Effector memory CD4-positive, alpha-beta T cell (primary cell): ENCODE results near the gene CEACAM3.
A peak's percentile ranks its signal among the peaks of the same experiment; 100 is the strongest.
"Not testable (repeated sequence)": the region's sequence is repeated elsewhere in the genome, so short reads cannot be mapped to it uniquely, and the experiment has no call there.

ENCODE experiments used
- DNase-seq, 3 donors: peaks; one replicate each; pipeline ENCODE4 v3.0.0-alpha.2; 2020
- H3K27ac ChIP-seq: 2 replicates; pipeline ENCODE4 v1.7.0; 2013; ENCODE audit warnings: mild to moderate bottlenecking, low read length, moderate library complexity; ENCODE audit not compliant: insufficient read depth, poor library complexity, severe bottlenecking
- H3K27me3 ChIP-seq: replicated peaks from 2 replicates; pipeline ENCODE4 v1.7.0; 2013; ENCODE audit warnings: mild to moderate bottlenecking, low read length; ENCODE audit not compliant: insufficient read depth, control insufficient read depth, poor library complexity, severe bottlenecking
- H3K36me3 ChIP-seq: 2 replicates; pipeline ENCODE4 v1.7.0; 2013; ENCODE audit warnings: mild to moderate bottlenecking, low read length, moderate library complexity; ENCODE audit not compliant: control insufficient read depth, insufficient read depth
- H3K4me1 ChIP-seq: 2 replicates; pipeline ENCODE4 v1.7.0; 2013; ENCODE audit warnings: low read length, mild to moderate bottlenecking; ENCODE audit not compliant: control insufficient read depth, insufficient read depth, poor library complexity, severe bottlenecking
- H3K4me3 ChIP-seq: 2 replicates; pipeline ENCODE4 v1.7.0; 2013; ENCODE audit warnings: low read length, low read depth, mild to moderate bottlenecking; ENCODE audit not compliant: insufficient read depth, poor library complexity, severe bottlenecking
- H3K9me3 ChIP-seq: 2 replicates; pipeline ENCODE4 v1.7.0; 2013; ENCODE audit warnings: mild to moderate bottlenecking, low read length, moderate library complexity; ENCODE audit not compliant: control insufficient read depth

CEACAM3 gene

DNA sequence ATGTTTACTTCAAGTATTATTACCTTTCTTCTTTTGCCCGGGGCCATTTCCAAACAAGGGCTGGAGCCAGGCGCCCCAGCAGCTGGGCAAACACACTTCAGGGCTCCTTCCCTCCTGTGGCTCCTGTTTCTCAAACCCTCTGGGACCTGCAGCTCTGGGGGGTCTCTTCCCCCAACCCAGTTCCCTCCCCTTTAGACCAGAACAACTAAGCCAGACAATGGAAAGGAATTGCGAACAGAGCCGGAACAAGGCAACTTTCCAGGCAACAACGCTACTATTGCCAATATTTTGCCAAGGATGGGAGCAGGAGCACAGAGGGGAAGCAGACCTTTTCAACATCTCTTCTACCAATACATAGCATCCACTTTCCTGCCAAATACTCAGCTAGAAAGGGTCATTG is 7.3 kb upstream of the CEACAM3 start:
- DNase-seq, H3K36me3 ChIP-seq, H3K27ac ChIP-seq, H3K4me1 ChIP-seq, H3K9me3 ChIP-seq, H3K4me3 ChIP-seq: not testable (repeated sequence)
- H3K27me3 ChIP-seq = peaks cover 10% of the 10 kb centered on the region

DNA sequence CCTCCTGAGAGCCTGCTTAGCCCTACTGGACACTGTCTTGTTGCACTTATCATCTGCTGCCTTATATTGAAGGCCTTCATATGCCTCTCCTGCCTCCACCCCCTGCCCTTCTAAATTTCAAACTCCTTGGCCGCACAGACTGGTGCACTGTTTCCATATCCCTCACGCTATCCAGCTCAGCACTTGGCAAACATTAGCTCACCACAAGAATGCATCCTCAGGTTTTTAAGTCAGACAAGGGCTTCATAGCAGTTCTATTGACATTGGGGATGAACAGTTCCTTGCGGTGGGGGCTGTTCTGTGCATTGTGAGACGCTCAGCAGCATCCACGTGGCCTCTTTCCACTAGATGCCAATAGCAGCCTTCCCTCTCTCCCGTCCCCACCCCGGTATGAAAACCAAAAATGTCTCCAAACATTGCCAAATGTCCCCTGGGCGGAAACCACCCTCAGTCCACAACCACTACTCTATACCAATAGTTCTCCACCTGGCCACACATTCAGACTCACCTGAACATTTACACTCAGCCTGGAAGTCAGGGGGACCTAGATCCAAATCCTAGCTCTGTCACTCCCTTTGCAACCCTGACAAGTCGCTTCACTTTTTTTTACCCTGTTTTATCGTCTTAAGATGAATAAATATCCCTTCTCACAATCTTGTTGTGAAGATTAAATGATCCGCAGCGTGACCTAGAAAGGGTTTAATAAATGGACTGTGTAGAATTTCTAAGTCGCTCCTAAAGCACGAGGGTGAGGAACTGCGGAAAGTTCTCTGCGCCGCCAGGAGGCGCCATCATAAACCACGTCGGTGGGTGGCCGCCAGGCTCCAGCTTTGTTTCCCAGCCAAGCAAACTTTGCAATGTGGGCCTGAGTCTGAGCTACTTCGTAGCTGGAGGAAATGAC is 3.6 kb upstream of the CEACAM3 start:
- no peak overlapping the region for H3K27ac ChIP-seq
- DNase-seq = peak in 2 of 3 donors; percentile 2 to 16
- H3K27me3 ChIP-seq = no peaks in the 10 kb centered on the region
- no peaks in the 10 kb centered on the region for H3K9me3 ChIP-seq
- H3K36me3 ChIP-seq = no peaks in the 10 kb centered on the region
- no peak overlapping the region for H3K4me3 ChIP-seq
- no peaks in the 10 kb centered on the region for H3K4me1 ChIP-seq

DNA sequence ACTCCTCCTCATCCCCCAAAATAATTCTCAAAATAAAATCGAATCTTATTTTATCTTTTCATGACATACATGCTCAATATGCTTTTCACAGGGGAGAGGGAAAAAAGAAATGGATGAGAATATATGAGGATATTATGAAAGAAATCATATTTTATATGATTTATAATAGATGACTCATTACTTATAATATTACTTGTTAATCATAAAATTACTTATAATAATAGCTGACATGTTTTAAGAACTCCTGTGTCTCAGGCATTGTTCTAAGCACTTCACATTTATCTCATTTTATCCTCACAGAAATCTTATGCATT is 3.0 kb upstream of the CEACAM3 start:
- Histone ChIP-seq H3K9me3 (no peaks in the 10 kb centered on the region), H3K36me3 (no peaks in the 10 kb centered on the region), H3K27ac (no peak overlapping the region), H3K4me1 (no peaks in the 10 kb centered on the region), H3K4me3 (no peak overlapping the region), H3K27me3 (no peaks in the 10 kb centered on the region)
- DNase-seq = no peak

DNA sequence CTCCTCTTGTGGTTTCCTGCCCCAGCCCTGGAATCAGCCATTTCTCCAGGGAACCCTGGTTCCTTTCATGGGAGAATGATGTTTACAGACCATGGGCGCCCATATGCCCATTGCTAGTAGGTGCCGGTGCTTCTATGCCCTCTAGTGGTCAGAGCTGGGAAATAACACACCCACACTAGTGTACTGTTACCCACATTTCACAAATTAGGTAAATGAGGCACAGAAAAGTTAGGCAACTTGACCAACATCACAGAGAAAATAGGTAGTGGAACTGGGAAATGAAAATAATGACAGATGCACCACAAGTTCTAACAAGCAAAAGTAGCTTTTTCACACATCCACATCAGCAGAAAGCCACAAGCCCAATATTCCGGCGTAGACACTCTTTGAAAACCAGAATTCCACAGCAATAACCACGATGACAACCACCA is 1.3 kb upstream of the CEACAM3 start:
- no peaks in the 10 kb centered on the region for H3K4me1 ChIP-seq
- H3K27me3 ChIP-seq = no peaks in the 10 kb centered on the region
- no peaks in the 10 kb centered on the region for H3K9me3 ChIP-seq
- H3K36me3 ChIP-seq = no peaks in the 10 kb centered on the region
- DNase-seq = peak; percentile 7 to 42 (median 25)
- no peak overlapping the region for H3K4me3 ChIP-seq
- H3K27ac ChIP-seq = no peak overlapping the region

DNA sequence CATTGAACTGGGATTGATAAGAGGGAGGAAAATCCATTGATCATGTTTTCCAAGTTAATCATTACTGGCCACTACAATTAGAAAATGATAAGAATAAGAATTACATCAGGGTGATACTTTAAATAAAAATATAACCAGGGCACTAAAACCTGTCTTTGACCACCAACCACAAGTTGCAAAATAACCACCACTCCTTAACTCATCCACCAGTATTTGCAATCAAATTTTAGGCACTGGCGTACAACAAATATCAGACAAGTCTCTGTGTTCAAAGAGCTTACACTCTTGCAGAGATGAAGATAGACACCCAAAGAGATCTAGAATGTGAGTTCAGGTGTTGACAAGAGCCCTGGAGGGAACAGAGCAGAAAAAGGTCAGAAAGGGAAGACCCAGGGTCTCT is 514 bp downstream of the CEACAM3 start:
- H3K27ac ChIP-seq = no peak overlapping the region

DNA sequence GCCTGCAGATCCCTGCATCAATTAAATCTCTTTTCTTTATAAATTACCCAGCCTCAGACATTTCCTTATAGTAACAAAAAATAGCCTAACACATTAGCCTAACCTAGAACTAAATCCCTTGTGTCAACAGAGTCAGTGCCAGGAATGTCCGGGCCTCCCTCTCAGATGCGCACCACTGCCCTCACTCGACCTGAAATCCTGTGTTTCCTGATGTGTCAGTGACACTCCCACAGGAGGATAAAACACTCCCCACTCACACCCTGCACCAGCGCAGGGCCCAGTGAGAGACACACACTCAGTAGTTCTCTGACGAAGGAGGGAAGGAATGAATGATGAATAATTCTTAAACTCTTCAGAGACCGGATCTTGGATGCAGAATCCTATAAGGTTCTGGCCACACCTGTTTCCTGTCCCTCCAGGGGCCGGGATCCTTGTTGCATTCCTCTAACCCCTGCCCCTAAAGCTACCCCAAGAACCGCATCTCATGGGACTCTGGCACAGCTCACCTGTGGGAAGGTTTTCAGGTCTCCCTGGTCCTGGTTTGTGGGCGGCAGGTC is 3.1 kb downstream of the CEACAM3 start:
- Histone ChIP-seq H3K27me3 (no peaks in the 10 kb centered on the region), H3K27ac (no peak overlapping the region), H3K9me3 (no peaks in the 10 kb centered on the region), H3K4me3 (no peak overlapping the region), H3K36me3 (no peaks in the 10 kb centered on the region), H3K4me1 (no peaks in the 10 kb centered on the region)
- DNase-seq = no peak

More for the DNA sequence above, 514 bp downstream of the CEACAM3 start:
- H3K4me3 ChIP-seq = no peak overlapping the region
- H3K9me3 ChIP-seq = no peaks in the 10 kb centered on the region
- no peaks in the 10 kb centered on the region for H3K27me3 ChIP-seq
- H3K36me3 ChIP-seq = no peaks in the 10 kb centered on the region
- no peaks in the 10 kb centered on the region for H3K4me1 ChIP-seq
- no peak for DNase-seq

DNA sequence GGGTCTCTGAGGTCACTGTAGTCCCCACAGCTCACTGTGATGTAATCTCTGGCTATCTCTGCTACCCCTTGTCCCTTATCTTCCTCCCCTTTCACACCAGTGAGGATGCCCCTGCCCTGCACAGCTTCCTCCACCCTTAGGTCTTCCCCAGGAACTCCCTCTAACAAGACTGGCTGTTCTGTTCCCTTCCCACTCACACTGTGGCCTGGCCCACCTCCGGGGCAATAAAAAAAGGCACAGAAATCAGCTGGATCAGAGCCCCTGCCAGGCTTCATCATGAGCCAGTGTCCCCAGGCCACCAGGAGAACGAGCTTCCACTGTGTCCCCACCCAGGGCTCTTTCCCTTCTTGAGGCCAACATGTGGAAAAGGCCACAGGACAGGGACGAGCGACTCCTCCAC is 4.6 kb downstream of the CEACAM3 start:
- Histone ChIP-seq H3K27me3 (no peaks in the 10 kb centered on the region), H3K4me1 (no peaks in the 10 kb centered on the region), H3K27ac (no peak overlapping the region), H3K4me3 (no peak overlapping the region), H3K9me3 (no peaks in the 10 kb centered on the region), H3K36me3 (no peaks in the 10 kb centered on the region)
- no peak for DNase-seq

DNA sequence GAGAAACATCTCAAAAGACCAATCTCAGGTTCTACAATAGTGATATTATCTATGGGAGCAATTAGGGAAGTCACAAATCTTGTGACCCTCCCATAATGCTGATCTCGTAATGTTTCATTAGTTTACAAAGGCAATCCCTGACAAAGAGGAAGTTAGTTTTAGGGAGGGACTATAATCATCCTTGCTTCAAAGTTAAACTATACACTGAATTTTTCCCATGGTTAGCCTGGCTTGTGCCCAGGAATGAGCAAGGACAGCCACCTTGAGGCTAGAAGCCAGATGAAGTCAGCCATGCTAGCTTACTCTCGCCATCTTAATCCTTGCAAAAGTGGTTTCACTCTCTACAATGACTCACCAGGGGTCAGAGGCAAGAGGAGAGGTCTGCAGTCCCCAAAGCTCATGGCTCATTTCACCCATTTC is 5.4 kb downstream of the CEACAM3 start:
- no peak overlapping the region for H3K4me3 ChIP-seq
- DNase-seq = no peak
- H3K36me3 ChIP-seq = no peaks in the 10 kb centered on the region
- no peaks in the 10 kb centered on the region for H3K27me3 ChIP-seq
- H3K4me1 ChIP-seq = no peaks in the 10 kb centered on the region
- H3K27ac ChIP-seq = no peak overlapping the region
- no peaks in the 10 kb centered on the region for H3K9me3 ChIP-seq

DNA sequence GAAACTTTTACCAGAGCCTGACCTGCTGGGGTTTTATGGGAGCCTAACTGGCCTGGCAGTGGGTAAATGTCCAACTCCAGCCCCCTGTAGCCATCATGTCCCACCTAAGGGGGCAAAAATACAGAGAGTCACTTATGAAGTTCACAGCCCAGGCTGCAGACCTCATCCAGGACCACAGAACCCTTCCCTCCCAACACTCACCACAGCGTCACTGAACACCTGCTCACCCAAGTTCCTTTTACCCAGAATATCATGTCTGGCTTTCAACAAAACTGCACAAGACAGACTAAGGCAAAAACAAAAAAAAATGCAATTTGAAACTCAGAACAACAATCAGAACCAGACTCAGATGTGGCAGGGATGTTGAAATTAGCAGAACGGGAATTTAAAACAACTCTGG is 6.4 kb downstream of the CEACAM3 start:
- Histone ChIP-seq H3K36me3 (no peaks in the 10 kb centered on the region), H3K4me3 (no peak overlapping the region), H3K4me1 (no peaks in the 10 kb centered on the region), H3K27ac (no peak overlapping the region), H3K27me3 (no peaks in the 10 kb centered on the region), H3K9me3 (no peaks in the 10 kb centered on the region)
- no peak for DNase-seq

DNA sequence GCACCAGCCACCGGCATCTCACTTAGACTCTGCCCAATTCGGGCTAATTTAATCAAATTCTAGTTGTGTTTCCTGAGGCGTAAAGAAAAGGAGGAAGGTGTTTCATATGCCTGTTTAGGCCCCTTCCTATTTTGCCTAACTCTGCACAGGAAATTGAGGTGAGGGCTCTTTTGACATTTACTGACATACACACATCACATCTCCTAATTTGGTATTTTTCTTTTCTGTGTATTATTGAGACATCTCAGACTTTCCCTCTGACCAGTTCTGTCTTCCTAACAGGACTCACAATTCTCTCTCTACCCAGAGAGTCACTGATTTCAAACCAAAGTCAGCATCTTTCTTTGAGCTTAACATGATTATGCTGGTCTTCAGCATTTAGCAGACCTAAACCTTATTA is 7.9 kb downstream of the CEACAM3 start:
- H3K4me1 ChIP-seq = no peaks in the 10 kb centered on the region
- no peak for DNase-seq

More for the DNA sequence above, 7.9 kb downstream of the CEACAM3 start:
- Histone ChIP-seq H3K36me3 (no peaks in the 10 kb centered on the region), H3K27ac (no peak overlapping the region), H3K9me3 (no peaks in the 10 kb centered on the region), H3K4me3 (no peak overlapping the region), H3K27me3 (no peaks in the 10 kb centered on the region)
